ENCODE results near the gene HSPH1.

Gene HSPH1

GRCh38 chr13:31096654-31097302 lies 64.9 kb downstream of the HSPH1 start:
- no peak for DNase-seq (ENCODE audit: low read depth)

DNA sequence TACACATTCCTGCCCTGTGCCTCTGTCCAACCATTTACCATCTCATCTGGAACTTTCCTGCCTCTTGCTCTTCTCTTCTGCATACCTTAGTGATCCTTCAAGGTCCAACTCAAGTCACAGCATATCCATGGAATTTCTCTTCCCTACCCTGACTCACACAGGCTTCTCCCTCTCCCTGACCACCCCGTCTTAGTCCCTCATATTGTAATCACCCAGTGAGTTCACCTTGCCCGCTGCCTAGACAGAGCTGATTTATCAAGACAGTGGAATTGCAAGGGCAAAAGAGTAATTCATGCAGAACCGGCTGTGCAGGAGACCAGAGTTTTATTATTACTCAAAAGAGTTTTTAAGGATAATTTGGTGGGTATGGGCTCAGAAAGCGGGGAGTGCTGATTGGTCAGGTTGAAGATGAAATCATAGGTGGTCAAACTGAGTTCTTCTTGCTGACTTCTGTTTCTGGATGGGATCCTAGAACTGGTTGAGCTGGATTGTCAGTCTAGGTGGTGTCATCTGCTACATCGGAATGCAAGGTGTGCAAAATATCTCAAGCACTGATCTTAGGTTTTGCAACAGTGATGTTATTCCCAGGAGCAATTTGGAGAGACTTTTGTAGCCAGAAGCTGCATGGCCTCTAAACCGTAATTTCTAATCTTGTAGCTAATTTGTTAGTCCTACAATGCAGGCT lies 67.2 kb downstream of the HSPH1 start:
- no peak for DNase-seq (ENCODE audit: low read depth)

DNA sequence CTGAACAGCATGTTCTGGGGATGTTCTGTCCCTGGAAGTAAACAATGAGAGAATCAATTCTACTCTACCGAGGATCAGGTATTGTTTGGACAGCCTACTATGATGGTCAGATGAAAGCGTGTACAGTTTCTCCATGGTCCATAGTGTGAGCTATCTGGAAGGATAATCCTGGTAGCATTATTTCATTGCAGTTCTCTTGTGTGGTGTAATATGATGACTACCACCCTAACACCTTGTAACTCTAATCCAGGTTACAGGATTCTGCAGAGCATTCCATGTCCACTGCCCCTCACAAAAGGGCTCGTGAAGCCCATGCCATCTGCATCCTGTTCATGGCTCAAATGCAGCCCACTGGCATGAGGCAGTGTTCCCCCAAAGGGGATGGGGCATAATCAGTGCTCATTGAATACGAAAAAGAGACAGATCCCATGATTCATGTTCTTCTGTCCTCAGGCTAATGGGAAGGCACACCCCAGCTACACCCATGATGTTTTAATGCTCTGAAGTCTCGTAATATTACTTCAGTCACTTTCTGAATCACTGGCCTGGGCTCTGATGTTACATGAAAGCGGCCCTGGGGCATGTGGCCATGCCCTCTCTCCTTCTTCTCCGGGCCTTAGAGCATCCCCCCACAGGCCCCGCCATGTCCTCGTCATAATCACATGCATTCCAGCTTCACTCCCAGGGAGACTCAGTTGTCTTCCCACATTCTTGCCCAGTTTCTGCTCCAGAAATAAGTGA lies 68.4 kb downstream of the HSPH1 start:
- no peak for DNase-seq (ENCODE audit: low read depth)

GRCh38 chr13:31092646-31093045 lies 69.1 kb downstream of the HSPH1 start:
- DNase-seq (ENCODE audit: low read depth): no peak

DNA sequence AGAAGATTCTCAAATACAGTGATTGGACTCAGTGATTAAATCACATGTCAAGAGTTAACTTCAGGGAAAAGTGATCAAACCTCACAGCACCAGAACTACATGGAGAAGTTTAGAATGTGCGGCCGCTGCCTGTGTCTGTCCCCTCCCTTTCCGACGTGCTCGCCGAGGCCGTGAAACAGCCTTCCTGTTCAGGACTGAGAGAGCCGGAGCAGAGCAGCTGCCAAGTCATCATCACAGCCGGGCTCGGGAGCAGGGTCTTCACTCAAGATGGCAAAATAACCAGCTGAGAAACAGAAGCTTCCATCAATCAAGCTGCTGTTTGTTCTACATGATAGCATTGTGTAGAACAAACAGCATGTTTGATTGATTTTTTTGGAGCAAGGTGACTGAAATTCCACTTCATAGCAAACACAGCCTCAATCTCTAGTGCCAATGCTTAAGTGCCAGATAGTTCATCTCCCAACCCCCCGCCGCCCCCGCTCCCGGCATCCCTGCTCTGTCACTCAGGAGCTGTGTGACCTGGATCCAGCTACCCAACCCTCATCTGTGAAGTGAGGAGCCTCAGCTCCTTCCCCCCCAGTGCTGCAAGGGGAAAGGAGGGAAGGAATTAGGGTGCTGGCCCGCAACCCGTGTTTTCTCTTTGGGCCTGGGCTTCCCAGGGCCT lies 70.6 kb downstream of the HSPH1 start:
- no peak for DNase-seq (ENCODE audit: low read depth)

- DNase-seq (ENCODE audit: low read depth): no peak
Observed at GRCh38 chr13:31090096-31090495, 71.6 kb downstream of the HSPH1 start.

DNA sequence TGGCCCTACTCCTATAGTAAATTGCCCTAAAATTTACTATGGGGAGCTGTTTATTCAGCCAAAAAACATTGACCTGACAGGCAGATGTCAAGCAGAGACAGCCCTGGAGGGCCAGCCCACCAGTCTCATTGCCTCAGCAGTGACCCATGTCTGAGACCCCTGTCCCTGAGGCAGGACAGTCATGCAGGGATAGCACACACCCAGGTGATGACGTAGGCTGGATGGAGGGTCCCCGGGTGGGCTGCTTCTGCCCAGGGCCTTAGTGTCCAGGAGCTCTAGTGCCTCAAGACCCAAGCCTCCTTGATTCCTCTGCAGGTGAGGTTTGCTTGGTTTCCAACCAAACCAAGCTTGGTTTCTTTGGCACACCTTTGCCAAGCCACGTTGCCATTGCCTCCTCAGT lies 72.1 kb downstream of the HSPH1 start:
- DNase-seq (ENCODE audit: low read depth): no peak

GRCh38 chr13:31088826-31089420 lies 72.8 kb downstream of the HSPH1 start:
- DNase-seq (ENCODE audit: low read depth): no peak

All from fibroblast of the conjunctiva (primary cell).